Smooth muscle cell (in vitro differentiated cells): ENCODE data around the gene MRPL42. TPM values are rescaled to one million over a fixed set of nuclear protein-coding genes. Genes with fewer than 3 reads are reported as not detected.

Source experiments
- DNase-seq: peaks from one replicate; lab custom pipeline; 2025; ENCODE audit not compliant: unreplicated experiment; lab: John Stamatoyannopoulos, UW
- H2AFZ ChIP-seq: fragments of 200-600 bp; sonication (generic); 2 replicates; pipeline ENCODE4 v1.6.0; 2016; ENCODE audit warnings: antibody characterized with exemption, low read depth, mild to moderate bottlenecking
- H3F3A ChIP-seq: fragments of 200-600 bp; sonication (generic); 2 replicates; pipeline ENCODE4 v1.6.0; 2017; ENCODE audit warnings: antibody characterized with exemption, low read depth
- H3K27ac ChIP-seq: fragments of 200-600 bp; sonication (generic); 2 replicates; pipeline ENCODE4 v1.5.1; 2016; ENCODE audit warnings: low read depth, mild to moderate bottlenecking
- H3K27me3 ChIP-seq: fragments of 200-600 bp; sonication (generic); 2 replicates; pipeline ENCODE4 v1.6.1; 2016; ENCODE audit warnings: low read depth, mild to moderate bottlenecking
- H3K36me3 ChIP-seq: fragments of 200-600 bp; sonication (generic); 2 replicates; pipeline ENCODE4 v1.5.1; 2016; ENCODE audit warnings: low read depth
- H3K4me1 ChIP-seq: fragments of 200-600 bp; sonication (generic); 2 replicates; pipeline ENCODE4 v1.5.1; 2016; ENCODE audit warnings: low read depth
- H3K4me2 ChIP-seq: fragments of 200-600 bp; sonication (generic); 2 replicates; pipeline ENCODE4 v1.6.0; 2016; ENCODE audit warnings: mild to moderate bottlenecking
- H3K4me3 ChIP-seq: fragments of 200-600 bp; sonication (generic); 2 replicates; pipeline ENCODE4 v1.5.1; 2016; ENCODE audit warnings: mild to moderate bottlenecking
- H3K79me2 ChIP-seq: fragments of 200-600 bp; sonication (generic); 2 replicates; pipeline ENCODE4 v1.6.0; 2016; ENCODE audit warnings: low read depth, mild to moderate bottlenecking
- H3K9ac ChIP-seq: fragments of 200-600 bp; sonication (generic); 2 replicates; pipeline ENCODE4 v1.6.0; 2016; ENCODE audit warnings: low read depth
- H3K9me3 ChIP-seq: fragments of 200-600 bp; sonication (generic); replicated peaks from 2 replicates; pipeline ENCODE4 v1.5.1; 2016; ENCODE audit warnings: low read depth
- H4K20me1 ChIP-seq: fragments of 200-600 bp; sonication (generic); 2 replicates; pipeline ENCODE4 v1.6.0; 2016; ENCODE audit warnings: low read depth
- CTCF ChIP-seq: fragments of 200-600 bp; sonication (generic); IDR thresholded peaks from 2 replicates; pipeline ENCODE4 v1.5.1; 2017; ENCODE audit warnings: borderline replicate concordance, mild to moderate bottlenecking, antibody characterized with exemption; ENCODE audit not compliant: insufficient read depth, poor library complexity, severe bottlenecking
- WGBS: methylation state at CpG from one replicate; pipeline ENCODE4 v1.1.7; 2016; ENCODE audit warnings: low lambda C conversion rate; 5-methylcytosine and 5-hydroxymethylcytosine counted together
- polyA plus RNA-seq: library from polyadenylated mRNA; unstranded; fragments of >200 nt; fragmentation: Nextera tagmentation; extraction: Ambion mirVana; gene quantifications from 2 replicates; pipeline ENCODE4 v1.2.1, GENCODE V29; 2016
- small RNA-seq: library from RNA; depleted of rRNA; stranded (forward); fragments of <200 nt; gene quantifications from one replicate; pipeline ENCODE3, GENCODE V24; 2014
- total RNA-seq: library from RNA; depleted of rRNA; stranded (reverse); fragments of >200 nt; gene quantifications from 2 replicates; pipeline ENCODE4 v1.2.3, GENCODE V29; 2014

MRPL42 gene
- total and polyA plus RNA-seq, 2 experiments from 2014 or later = 82.8 to 113 TPM

DNA sequence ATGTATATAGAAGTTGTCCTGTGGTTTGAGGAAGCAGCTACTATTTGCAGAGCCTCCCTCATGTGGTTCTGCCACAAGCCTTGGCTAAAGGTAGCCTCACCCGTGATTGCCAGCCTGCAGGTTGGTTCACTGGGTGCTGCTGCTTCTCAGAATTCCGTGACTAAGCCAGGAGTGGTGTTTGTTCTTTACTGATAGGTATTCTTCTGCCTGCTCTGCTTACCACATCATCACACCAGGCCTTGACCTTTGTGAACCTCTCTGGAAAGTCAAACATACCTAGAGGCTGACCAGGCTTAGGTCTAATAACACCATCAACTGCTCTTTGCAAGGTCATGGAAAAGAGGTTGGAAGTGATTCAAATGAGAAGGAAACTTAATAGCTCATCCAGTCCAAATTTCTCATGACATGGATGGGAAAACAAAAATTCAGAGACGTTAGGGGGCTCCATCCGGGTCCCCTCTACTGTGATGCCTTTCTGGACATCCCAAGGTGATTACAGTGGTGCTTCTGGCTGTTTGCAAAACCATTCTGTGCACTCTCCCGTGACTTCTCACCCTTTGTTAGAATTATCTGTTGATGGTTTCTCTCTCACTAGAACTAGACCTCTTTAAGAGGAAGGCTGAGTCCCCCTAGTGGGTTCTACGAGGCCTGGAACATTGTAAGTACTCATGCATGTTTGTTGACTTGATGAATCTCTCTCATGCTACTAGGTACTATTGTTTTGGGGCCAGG is 96.7 kb downstream of the MRPL42 start:
- Histone ChIP-seq H3K79me2 (no peaks in the 10 kb centered on the region), H3F3A (no peaks in the 10 kb centered on the region), H2AFZ (no peak overlapping the region), H4K20me1 (no peaks in the 10 kb centered on the region), H3K4me2 (no peak overlapping the region), H3K4me3 (no peak overlapping the region), H3K4me1 (no peaks in the 10 kb centered on the region), H3K27ac (no peak overlapping the region), H3K9ac (no peak overlapping the region), H3K27me3 (no peaks in the 10 kb centered on the region), H3K9me3 (peaks cover under 1% of the 10 kb centered on the region), H3K36me3 (no peaks in the 10 kb centered on the region)
- no peak for TF ChIP-seq CTCF
- WGBS = 80% methylated on average over 6 of the region's 6 CpGs
- no peak for DNase-seq

DNA sequence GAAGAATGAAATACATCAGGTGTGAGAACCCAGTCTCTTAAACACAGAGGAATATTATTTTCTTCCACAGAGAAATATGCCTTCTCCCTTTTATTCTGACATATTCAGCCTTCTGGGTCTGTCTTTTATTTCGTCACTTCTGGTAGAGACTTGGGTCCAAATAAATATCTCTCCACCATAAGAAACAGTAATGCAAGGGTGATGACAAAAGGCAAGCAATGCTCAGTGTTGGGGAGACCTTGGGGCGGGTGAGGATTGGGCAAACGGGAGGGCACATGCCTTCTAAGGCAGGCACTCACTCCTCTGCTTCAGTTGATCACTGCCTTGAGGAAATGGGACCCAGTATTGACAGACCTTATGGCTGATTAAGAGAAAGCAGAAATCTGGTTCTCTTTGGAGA is 98.4 kb downstream of the MRPL42 start:
- no peak for DNase-seq
- no peaks in the 10 kb centered on the region for H3K36me3 ChIP-seq
- 96% methylated on average over 3 of the region's 3 CpGs for WGBS

More for the DNA sequence above, 98.4 kb downstream of the MRPL42 start:
- no peak overlapping the region for H3K4me3 ChIP-seq
- no peaks in the 10 kb centered on the region for H3F3A ChIP-seq
- no peak overlapping the region for H3K27ac ChIP-seq
- no peaks in the 10 kb centered on the region for H3K27me3 ChIP-seq
- no peaks in the 10 kb centered on the region for H3K4me1 ChIP-seq
- TF ChIP-seq CTCF = no peak
- H4K20me1 ChIP-seq = no peaks in the 10 kb centered on the region
- H3K9ac ChIP-seq = no peak overlapping the region
- no peak overlapping the region for H3K4me2 ChIP-seq
- H3K9me3 ChIP-seq = no peaks in the 10 kb centered on the region
- no peak overlapping the region for H2AFZ ChIP-seq
- no peaks in the 10 kb centered on the region for H3K79me2 ChIP-seq

Small RNA genes lying within 50 kb of the gene (small RNA-seq; reads per million reads assigned to genes)
- gene RF00019 = not detected

Other genes with a start within 250 kb of the MRPL42 start
- gene NUDT4, start 89.6 kb upstream of the MRPL42 start, total RNA-seq = 83.2 and 91.2 TPM in 2 replicates
- 49.4 and 53.9 TPM in 2 replicates for gene NUDT4, start 89.6 kb upstream of the MRPL42 start, polyA plus RNA-seq
- gene UBE2N, start 25.6 kb upstream of the MRPL42 start, total RNA-seq = 61.3 and 69.3 TPM in 2 replicates
- gene UBE2N, start 25.6 kb upstream of the MRPL42 start, polyA plus RNA-seq = 104 and 111 TPM in 2 replicates
- gene SOCS2, start 105.2 kb downstream of the MRPL42 start, total RNA-seq = 18.6 and 20.1 TPM in 2 replicates
- gene SOCS2, start 105.2 kb downstream of the MRPL42 start, polyA plus RNA-seq = 4.9 and 10.8 TPM in 2 replicates
- 16.8 and 28.6 TPM in 2 replicates for gene CRADD, start 209.9 kb downstream of the MRPL42 start, total RNA-seq
- 10.7 and 18.6 TPM in 2 replicates for gene CRADD, start 209.9 kb downstream of the MRPL42 start, polyA plus RNA-seq